Middle frontal gyrus (tissue), 1 donor: ENCODE measurements around the gene ACTR5.

Experiments used
- DNase-seq: peaks from one replicate; pipeline ENCODE4 v3.0.0-alpha.2; 2015; ENCODE audit warnings: low spot score; ENCODE audit errors: extremely low spot score

Gene ACTR5

GRCh38 chr20:38728911-38729642, 19.2 kb upstream of the ACTR5 start:
- DNase-seq: no peak

GRCh38 chr20:38729767-38730166, 18.5 kb upstream of the ACTR5 start:
- DNase-seq: no peak

- DNase-seq: no peak
Measured at GRCh38 chr20:38730167-38730988, 17.9 kb upstream of the ACTR5 start.

- no peak for DNase-seq
Measured at GRCh38 chr20:38730989-38731737, 17.1 kb upstream of the ACTR5 start.

GRCh38 chr20:38731738-38732113, 16.5 kb upstream of the ACTR5 start:
- DNase-seq: no peak

- DNase-seq: no peak
Measured at GRCh38 chr20:38732981-38733380, 15.3 kb upstream of the ACTR5 start.

- DNase-seq: no peak
Measured at GRCh38 chr20:38735172-38735571, 13.1 kb upstream of the ACTR5 start.

GRCh38 chr20:38737887-38738286, 10.4 kb upstream of the ACTR5 start:
- DNase-seq: no peak

GRCh38 chr20:38745757-38746156, 2.5 kb upstream of the ACTR5 start:
- DNase-seq: no peak

- no peak for DNase-seq
Measured at GRCh38 chr20:38747495-38748096, 664 bp upstream of the ACTR5 start.

- no peak for DNase-seq
Measured at GRCh38 chr20:38748861-38749149, 545 bp downstream of the ACTR5 start.

- DNase-seq: no peak
Measured at GRCh38 chr20:38751360-38751976, 3.2 kb downstream of the ACTR5 start.

GRCh38 chr20:38752029-38752428, 3.8 kb downstream of the ACTR5 start:
- DNase-seq: no peak

GRCh38 chr20:38754924-38755323, 6.7 kb downstream of the ACTR5 start:
- DNase-seq: no peak

GRCh38 chr20:38755324-38755910, 7.2 kb downstream of the ACTR5 start:
- no peak for DNase-seq

- DNase-seq: no peak
Measured at GRCh38 chr20:38757145-38757775, 9.0 kb downstream of the ACTR5 start.

GRCh38 chr20:38759106-38759505, 10.8 kb downstream of the ACTR5 start:
- no peak for DNase-seq

- DNase-seq: no peak
Measured at GRCh38 chr20:38760978-38761377, 12.7 kb downstream of the ACTR5 start.

- DNase-seq: no peak
Measured at GRCh38 chr20:38762174-38762573, 13.9 kb downstream of the ACTR5 start.

GRCh38 chr20:38763616-38764015, 15.4 kb downstream of the ACTR5 start:
- DNase-seq: no peak
